GM18507 (cell line): Measurements from ENCODE around the gene MED25.

Experiments
- DNase-seq: peaks from one replicate; pipeline ENCODE4 v3.0.0; 2011; ENCODE audit warnings: low read depth; ENCODE audit not compliant: insufficient read length; ENCODE audit errors: extremely low spot score
- FAIRE-seq: peaks from 2 replicates; lab custom pipeline; 2011; peaks lifted over from hg19 to GRCh38; lab: Jason Lieb, UNC

MED25 gene

DNA sequence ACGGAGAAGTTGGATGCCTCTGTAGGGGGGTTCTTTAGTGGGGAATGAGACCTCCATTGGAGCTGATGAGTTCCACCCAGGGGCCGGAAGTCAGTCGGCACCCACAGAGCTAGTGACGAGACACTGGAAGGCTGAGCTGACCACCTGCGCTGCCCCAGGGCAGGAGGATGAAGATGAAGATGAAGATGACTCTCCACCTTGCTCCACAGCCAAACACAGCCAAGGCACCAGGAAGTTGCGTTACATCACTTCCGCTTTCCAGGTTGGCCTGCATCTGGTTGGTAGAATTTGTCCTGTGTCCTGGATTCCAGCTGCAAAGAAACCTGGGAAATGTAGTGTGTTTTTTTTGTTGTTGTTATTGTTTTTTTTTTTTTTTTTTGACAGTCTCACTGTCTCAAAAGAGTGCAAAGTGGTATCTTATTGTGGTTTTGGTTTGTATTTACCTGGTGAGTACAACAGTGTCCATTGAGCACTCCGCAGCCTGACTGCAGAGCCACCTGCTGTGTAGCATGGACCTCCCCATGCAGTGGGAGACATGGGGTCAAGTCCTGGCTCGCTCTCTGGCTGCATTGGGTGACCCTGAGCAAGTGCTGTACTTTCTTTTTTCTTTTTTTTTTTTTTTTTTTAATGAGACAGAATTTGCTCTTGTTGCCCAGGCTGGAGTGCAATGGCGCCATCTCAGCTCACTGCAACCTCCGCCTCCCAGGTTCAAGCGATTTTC, 61.3 kb downstream of the MED25 start:
- no peak for FAIRE-seq
- DNase-seq = no peak

DNA sequence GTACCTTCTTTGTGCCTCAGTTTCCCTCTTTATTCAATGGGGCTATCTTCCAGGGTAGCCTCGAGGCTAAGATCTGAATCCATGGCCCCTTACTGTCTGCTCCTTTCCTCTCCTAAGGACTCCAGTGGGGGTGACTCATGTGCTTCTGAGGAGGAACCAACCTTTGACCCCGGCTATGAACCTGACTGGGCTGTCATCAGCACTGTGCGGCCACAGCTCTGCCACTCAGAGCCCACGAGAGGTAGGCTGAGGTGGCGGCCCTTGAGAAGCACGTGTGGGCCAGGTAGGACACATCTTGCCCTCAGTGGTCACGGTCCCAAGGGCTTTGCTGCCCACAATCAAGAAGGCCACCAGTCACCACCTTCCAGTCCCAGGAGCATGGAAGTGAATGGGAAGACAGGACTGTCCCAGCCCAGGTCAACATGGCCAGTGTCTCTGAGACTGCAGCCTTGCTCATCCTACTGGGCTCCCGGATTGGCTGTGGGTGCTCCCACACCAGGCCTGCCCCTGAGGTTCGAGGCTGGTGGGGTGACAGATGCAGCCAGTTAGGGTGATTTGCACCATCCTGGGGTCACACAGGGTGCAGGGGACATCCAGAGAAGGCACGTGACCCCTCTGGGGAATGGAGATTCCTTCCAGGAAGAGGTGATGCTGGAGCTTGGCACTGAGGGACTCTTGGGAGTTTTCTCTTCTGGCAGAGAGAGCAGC, 62.2 kb downstream of the MED25 start:
- FAIRE-seq = no peak
- DNase-seq = no peak

DNA sequence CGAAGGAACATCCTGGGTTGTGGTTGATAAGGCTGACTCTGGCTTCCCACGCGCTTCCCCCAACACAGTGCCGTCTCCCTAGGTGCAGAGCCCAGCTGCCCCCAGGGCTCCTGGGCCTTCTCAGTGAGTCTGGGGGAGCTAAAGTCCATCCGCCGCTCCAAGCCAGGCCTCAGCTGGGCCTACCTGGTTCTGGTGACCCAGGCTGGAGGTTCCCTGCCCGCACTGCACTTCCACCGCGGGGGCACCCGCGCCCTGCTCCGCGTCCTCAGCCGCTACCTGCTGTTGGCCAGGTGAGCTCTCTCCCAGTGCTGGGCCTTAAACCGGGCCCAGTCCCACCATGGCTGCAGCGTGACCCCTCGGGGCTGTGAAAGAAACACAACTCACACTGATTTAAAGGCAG, 63.1 kb downstream of the MED25 start:
- FAIRE-seq (no peak), DNase-seq (no peak)

GRCh38 chr19:49881672-49882394, 63.7 kb downstream of the MED25 start:
- FAIRE-seq (no peak), DNase-seq (no peak)

GRCh38 chr19:49882643-49883042, 64.6 kb downstream of the MED25 start:
- DNase-seq = no peak
- no peak for FAIRE-seq

- no peak for FAIRE-seq
- no peak for DNase-seq
These were observed 65.0 kb downstream of the MED25 start for GRCh38 chr19:49883094-49883493.

- DNase-seq = no peak
- no peak for FAIRE-seq
These were observed 66.0 kb downstream of the MED25 start for GRCh38 chr19:49884109-49884508.

DNA sequence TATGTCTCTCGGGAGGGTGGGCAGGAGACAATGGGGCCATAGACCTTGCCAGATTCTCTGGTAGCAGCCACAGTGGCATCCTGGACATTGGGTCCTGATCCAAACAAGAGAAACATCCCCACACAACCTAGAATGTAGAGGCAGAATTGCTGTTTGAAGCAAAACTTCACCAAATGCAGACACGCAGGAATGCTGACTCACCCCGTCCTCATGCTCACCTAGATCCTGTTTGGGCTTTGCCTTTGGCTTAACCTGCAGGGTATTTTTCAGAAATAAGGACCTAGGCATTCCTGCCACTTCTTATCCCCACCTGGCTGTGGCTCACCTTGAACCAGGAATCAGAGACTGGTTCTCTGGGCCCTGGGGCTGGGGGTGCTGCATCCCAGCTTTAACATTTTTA, 66.7 kb downstream of the MED25 start:
- FAIRE-seq = no peak

More for the DNA sequence above, 66.7 kb downstream of the MED25 start:
- DNase-seq = no peak
